ENCODE measurements around the gene GALNT9.
"Not testable (repeated sequence)": the region's sequence is repeated elsewhere in the genome, so short reads cannot be mapped to it uniquely, and the experiment has no call there.

GALNT9 gene

DNA sequence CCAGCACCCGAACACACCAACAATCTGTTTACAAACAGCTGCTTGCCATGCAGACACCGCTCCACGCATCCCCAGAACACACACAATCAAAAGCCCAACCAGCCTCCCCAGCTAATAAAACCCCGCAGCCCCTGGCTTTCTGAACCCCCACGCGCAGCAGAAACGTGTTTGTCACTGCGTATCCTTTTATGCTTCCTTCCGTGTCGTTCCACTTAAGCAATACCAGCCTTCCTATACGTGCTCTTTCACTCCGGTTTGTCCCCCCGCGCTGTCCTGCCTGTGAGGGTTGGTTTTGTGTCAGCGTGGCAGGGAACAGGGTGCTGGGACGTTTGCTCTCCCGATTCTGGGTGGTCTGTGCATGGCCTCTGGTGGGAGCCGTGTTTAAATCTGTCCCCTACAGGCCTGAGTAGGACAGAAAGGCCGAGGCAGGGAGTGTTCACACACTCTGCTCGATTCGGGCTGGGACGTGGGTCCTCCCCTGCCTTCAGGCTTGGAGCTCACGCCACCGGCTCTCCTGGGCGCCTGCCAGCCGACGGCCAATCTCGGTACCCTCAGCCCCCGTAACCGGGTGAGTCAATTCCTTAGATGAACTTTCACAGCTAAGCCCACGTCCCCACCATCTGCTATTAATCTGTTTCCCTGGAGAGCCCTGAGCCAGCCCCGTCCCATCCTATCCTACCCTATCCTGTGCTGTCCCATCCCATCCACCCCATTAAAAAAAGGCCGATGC lies 125.2 kb downstream of the GALNT9 start:
- in situ Hi-C loops (cut with HindIII; ENCODE audit: low sequenced_read_pairs), result no loop called here

DNA sequence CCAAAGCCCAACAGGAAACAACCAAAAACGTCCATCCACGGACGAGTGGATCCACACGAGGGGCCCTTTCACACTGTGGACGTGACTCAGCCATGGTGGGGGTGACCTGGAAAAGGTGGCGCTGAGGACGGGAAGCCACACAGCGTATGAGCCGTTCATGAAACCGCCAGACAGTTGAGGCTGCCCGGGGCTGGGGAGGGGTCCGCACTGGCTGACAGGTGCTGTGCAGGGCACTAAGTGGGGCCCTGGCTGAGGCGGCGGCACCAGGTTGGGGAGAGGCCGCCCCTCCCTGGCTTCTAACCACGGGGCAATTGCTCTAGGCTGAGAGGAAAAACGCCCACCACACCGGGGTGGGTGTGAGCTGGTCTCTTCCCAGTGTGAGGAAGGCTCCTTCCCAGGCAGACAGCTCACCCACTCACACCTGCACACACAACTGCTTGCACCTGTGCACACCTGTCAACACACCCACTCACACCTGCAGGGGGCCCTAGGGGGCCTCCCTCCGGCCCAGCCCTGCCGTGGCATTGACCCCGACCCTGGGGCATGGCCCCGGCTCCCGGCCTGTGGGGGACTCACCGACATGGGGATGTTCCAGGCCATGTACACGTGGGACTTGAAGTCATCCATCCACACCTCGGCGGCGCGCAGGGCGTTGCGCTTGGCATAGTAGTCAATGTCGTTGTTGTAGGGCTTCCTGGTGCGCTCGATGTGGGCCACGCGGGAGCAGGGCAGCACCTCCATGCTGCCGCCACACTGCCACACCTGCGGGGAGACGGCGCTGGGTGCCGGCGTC lies 126.3 kb downstream of the GALNT9 start:
- in situ Hi-C loops (cut with HindIII; ENCODE audit: low sequenced_read_pairs), result no loop called here

DNA sequence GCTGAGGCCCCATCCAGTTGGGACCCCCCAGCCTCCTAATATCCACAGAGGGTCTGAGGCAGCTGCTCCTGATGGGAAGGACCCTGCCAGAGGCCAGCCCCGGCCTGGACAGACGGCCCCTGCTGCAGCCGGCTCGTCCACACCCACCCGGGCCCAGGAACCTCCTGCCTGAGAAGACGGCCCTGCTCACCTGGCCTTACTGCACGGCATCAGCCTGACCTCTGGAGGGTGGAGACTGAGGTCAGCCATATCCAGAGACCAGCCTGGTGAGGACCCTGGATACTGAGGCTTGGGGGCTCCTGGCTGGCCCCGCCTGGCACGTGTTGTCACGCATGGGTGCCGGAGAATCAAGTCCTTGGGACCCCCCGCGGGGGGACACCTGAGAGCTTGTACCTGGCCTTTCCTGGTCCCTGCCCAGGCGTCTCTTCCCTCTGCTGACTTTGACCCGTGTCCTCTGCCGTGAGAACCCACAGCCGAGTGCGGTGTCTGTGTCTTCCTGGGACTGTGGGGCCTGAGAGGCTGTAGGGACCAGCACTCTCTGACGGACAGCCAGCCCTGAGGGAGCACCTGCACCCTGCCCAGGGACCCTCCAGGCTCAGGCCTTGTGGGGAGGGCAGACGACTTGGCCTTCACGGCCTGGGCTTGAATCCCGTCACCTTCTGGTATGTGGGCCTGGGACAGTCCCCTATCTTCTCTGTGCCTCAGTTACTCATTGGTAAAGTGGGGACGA lies 127.8 kb downstream of the GALNT9 start:
- in situ Hi-C loops (cut with HindIII; ENCODE audit: low sequenced_read_pairs), result no loop called here

DNA sequence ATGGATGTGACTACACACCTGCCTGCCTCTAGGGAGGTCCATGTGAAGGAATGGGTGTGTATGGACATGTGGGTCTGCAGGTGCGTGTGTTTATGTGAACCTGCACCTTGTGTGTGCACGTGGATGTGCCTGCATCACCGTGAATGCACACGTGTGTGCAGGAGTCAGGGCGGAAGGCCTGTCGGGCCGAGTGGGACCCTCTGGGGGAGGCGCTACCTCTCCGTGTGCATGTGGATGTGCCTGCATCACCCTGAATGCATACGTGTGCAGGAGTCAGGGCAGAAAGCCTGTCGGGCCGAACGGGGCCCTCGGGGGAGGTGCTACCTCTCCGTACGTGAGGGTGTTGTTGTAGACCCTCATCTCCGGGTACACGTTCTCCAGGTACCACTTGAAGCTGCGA lies 128.6 kb downstream of the GALNT9 start:
- in situ Hi-C loops (cut with HindIII; ENCODE audit: low sequenced_read_pairs), result no loop called here

DNA sequence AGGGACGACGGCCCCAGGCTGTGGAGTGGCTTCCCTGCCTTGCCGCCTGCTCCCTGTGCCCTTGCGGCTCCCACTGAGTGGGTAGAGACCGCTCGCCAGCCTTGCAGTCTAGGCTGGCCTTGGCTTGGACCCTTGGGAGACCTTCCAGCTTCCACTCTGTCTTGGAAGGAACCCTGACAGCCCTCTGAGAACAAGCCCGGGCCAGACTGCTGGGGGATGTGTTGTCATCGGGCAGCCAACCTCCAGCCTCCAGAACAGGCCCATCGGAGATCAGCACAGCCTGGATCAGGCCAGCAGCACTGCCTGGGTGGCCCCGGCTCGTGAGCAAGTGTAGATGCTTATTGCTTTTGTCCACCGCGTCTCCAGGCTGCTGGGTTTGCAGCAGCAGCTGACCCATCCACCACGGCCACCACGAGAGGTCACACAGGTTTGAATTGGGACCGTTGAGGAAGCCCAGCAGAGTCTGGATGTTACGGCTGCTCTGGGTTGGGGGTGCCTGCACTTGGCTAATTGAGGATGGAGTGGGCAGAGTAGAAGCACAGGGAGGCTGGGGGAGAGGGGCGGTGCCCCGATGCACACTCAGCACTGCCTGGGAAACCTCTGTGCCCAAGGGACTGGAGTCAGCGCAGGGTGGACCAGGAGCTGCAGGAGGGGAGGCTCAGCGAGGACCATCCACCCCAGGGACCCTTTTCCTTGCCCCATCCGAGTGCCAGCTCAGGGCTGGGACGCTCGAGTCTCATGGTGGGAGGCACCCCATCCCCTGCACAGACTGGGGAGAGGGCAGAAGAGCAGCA lies 129.7 kb downstream of the GALNT9 start:
- in situ Hi-C loops (cut with HindIII; ENCODE audit: low sequenced_read_pairs), result no loop called here

DNA sequence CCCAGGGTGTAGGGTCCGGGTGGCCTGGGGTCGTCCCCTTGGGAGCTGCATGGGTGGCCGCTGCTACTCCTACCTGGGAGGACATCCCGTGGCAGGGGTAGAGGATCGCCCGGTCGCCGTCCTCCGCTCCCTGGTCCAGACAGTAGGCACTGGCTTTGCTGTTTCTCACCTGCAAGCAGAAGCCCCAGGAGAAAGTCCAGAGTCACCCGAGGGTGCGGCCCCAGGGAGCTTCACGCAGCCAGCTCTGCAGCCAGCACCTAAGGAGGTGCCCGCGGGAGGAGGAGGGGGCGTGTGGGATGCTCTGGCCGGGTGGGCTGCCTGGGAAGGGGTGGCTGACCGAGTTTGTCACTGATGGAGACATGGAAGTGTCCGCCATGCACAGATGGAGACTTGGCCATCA lies 130.3 kb downstream of the GALNT9 start:
- in situ Hi-C loops (cut with HindIII; ENCODE audit: low sequenced_read_pairs), result no loop called here

DNA sequence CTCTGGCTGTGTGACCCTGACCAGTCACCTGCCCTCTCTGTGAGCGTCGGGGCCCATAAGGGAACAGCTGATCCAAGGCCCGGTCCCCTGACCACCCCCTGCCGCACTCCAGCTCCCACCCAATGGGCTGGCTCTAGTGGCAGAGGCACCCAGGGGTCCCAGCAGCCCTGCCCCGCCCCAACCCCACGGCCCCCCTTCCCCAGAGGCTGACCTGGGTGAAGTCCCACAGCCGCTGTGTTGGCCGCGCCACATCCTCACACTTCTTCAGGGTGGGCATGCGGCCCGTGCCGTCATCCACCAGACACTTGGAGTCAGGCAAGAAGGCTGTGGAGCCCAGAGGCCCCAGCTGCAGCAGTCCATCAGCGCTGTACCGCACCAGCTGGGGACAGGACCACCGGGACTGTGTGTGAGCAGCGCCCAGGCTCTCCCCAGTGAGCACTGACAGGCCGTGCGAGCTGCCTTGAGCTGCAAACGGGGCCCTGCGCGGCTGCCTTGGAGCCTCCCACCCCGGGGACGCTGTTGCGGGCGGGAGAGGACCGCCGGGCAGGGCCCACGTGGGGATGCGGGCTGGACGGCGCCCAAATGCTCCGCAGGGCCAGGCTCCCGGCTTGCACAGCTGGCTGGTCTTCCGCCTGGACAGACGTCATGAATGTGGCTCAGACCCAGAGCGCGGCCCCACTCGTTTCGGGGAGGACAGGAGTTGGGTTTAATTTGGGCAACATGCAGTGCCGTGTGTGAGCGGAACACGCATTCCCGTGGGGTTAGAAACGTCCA lies 131.6 kb downstream of the GALNT9 start:
- in situ Hi-C loops (cut with HindIII; ENCODE audit: low sequenced_read_pairs), result no loop called here

DNA sequence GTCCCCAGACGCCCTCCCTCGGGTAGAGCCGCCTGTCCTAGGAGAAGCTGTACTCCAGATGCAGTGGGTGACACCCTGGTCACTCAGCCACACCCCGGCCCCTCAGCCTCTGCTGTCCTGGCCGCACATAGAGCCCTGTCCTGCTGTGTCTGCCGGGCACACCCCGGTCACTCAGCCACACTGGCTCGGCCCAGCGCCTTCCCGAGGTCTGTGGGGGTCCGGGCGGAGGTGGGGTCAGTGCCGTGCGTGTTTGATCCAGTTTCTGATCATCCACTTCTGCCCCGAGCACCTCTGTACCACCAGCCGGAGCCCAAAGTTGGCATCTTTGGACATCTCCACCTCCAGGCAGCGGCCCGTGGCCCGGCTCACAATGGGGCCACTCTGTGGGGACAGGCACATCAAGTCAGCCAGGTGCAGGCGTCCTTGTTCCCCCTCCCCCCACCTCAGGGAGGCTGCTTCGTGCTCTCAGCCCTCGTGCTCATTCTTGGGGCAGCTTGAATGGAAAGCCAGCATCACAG lies 132.5 kb downstream of the GALNT9 start:
- in situ Hi-C loops (cut with HindIII; ENCODE audit: low sequenced_read_pairs), result no loop called here

DNA sequence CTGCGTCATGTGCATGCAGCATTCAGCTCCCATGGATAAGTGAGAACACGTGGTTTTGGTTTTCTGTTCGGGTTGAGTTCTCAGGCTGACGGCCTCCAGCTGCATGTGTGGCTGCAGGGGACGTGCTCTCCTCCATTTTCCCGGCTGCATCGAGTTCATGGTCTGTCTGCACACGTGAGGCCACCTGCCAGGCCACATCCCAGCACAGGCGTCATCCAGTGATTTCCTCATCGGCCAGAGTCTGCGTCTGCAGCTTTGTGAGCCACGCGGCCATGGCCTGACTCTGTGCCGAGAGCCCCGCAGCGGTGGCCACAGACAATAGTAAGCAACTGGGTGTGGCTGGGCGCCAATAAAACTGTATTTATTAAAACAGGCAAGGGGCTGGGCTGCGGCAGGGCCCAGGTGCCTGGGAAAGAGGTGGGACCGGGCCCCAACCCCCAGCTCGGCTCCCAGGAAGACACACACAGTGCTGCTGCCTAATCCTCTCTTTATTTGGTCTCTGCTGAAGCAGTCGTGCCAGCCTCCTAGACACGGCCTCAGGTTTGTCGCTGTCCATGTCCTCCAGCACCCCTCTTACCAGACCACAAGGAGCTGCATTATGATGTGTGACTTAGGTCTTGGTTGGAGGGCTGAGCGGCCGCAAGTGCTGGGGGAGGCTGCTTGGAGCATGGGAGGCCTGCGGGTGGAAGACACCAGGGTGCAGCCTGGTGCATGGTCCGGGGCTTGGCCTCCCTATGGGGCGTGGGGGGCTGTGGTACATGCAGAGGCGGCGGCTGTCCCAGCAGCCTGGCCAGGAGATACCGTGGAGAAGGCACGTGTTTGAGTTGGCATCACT lies 133.1 kb downstream of the GALNT9 start:
- in situ Hi-C loops (cut with HindIII; ENCODE audit: low sequenced_read_pairs), result no loop called here

DNA sequence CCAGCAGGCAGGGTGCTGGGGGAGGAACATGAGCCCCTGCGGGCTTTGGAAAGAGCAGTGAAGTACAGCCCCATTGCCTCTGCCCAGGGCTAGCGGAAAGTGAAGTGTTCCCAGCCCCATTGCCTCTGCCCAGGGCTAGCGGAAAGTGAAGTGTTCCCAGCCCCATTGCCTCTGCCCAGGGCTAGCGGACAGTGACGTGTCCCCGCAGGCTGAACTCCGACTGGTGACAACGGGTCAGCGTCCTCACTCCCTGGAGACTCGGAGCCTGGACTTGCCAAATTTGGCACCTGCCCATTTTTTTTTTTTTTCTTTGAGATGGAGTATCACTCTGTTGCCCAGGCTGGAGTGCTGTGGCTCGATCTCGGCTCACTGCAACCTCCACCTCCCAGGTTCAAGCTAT lies 134.1 kb downstream of the GALNT9 start:
- in situ Hi-C loops (cut with HindIII; ENCODE audit: low sequenced_read_pairs), result not testable (repeated sequence)

DNA sequence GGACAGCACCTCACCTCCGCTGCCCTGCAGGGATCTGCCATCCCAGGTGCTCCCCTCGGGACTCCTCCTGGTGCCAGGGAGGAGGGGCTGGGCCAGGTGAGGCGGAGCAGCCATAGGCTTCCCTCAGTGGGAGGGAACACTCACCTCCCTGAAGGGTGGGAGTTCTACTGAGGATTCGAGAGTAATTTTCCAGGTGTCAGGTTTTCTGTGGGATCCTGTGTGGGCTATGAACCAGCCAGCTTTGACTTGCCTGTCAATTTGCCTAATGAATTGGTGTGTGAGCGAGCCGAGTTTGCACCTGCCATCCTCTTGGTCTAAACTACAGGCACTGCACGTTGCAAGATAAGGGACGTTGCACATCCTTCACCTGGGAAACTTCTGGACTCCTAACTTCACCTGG lies 134.8 kb downstream of the GALNT9 start:
- in situ Hi-C loops (cut with HindIII; ENCODE audit: low sequenced_read_pairs), result no loop called here

DNA sequence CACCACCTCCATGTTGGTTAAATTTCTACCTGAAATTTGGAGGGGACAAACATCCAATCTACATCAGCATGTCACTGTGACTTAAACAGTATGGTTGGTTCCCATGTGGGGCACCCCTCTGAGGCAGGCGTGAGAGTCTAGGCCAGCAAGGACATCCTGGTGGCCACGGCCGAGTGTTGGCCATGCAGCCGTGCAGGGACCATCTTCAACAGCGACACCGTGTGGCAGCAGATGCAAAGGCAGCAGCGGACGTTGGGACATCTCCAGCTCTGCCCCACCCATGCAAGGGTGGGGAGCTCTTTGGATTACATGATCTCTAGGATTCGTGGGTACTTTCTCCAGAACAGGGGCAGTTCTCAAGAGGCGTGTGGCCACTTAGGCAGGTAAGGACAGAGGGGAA lies 135.3 kb downstream of the GALNT9 start:
- in situ Hi-C loops (cut with HindIII; ENCODE audit: low sequenced_read_pairs), result no loop called here

DNA sequence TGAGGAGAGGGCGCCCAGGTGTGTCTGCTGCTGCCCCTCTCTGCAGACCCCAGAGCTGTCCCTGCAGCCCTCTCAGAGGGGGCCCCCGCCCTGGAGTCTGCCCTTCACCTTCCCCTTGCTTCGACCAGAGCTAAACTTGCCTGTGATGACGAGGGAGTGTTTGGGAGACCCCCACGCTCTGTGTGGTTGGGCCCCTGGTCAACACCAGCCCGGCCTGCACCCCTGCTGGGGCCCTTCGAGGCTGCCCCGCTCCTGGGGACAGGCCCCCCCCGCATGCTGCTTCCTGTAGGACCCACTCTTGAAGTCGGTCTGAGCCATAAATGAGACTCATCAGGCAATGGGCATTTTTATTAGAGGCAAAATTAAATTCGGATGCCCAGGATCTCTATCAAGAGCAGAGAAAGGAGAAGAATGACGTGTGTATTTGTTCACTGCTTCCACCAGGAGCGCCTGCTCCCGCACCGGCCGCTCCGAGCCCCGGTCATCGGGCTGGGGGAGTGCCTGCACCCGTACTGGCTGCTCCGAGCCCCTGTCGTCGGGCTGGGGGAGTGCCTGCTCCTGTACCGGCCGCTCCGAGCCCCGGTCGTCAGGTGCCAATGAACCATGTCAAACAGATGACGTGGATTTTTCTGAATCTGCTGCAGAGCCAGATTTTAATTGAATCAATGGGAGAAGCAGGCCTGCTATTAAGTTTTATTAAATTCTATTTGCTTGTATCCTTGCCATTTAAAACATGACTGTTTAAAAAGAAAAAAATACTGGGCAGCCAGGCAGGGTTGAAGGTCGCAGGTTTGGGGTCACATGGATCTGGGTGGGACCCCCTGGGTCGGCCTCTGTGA lies 137.5 kb downstream of the GALNT9 start:
- in situ Hi-C loops (cut with HindIII; ENCODE audit: low sequenced_read_pairs), result no loop called here

DNA sequence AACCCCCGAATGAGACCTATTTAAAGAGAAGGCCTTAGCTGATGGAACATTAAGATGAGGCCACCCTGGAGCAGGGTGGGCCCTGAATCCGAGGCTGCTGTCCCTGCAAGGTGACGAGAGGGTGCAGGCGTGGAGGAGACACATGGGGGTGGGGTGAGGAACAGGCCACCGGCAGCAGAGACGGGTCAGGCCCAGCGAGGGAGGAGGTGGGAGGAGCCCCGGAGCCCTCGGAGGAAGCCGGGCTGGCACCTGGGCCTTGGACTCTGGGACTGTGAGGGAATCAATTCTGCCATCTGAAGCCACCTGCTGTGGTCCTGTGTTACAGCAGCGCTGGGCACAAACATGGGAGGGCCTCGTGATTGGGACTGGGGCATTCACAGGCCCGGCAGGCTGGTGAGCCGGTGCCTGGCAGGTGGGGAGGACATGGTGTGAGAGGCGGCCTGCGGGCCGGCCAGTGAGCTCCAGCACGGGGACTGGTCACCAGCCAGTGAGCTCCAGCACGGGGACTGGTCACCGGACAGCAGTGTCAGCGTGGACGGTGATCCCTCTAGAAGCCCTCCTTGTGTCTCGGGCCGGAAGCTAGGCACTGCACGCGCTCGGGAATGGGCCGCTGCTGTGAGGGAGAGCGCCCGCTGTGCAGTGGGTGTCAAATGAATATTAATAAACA lies 138.4 kb downstream of the GALNT9 start:
- in situ Hi-C loops (cut with HindIII; ENCODE audit: low sequenced_read_pairs), result no loop called here

DNA sequence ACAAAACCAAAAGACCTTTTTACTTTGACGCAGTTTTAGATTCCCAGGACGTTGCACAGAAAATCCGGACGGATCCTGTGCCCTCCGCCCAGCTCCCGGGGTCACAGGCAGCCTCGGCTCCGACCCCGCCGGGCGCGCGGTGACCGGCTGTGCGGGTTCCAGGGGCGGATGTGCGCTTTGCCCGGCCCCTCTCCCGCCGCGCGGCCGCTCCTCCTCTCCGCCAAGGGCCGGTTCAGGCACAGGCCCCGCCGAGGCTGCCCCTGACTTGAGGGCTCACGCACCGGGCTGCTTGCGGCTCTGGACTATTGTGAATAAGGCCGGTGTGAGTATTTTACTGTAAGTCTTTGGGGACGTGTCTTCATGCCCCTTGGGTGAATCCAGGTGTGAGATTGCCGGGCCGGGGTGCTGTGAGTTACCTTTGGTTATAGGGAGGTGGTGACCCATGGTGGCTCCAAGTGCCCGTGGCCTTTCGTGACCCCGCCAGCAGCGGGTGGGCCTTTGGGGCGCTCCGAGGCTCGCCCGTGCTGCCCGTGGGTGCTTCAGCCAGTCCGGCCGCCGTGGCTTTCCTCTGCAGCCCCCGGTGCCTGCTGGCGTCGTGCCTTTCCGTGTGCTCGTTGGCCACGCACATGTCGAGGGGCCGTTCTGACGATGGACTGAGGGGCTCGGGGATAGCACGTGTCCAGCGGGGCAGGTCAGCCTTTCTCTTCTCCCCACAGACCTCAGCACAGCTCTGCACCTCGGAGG lies 139.2 kb downstream of the GALNT9 start:
- in situ Hi-C loops (cut with HindIII; ENCODE audit: low sequenced_read_pairs), result no loop called here

DNA sequence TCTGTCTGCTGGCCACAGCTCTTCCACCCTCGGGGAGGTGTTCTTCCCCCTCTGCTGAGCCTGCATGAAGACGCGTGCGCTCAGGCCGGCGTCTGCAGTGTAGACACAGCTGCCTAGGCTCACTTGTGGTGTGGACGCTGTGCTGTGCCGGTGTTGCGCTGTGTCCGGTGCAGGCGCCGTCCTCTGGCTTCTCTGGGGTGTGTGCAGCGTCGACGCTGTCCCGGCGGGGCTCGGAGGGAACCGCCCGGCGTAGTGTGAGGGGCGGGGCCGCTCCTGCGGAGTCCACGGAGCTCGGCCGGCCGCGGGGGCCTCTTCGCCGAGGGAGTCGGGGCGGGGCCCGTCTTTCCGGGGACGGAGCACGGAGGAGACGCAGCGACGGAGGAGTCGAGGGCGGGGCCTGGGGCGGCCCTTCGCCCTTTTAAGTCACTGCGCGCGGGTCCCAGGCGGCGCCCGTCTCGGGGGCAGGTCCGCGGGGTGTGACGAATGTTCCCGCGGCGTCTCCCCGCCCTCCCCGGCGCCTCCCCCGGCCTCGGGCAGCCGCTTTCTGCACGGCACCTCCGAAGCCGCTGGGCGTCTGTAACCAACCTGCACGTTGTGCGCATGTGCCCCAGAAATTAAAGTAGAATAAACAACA lies 139.9 kb downstream of the GALNT9 start:
- in situ Hi-C loops (cut with HindIII; ENCODE audit: low sequenced_read_pairs), result no loop called here

DNA sequence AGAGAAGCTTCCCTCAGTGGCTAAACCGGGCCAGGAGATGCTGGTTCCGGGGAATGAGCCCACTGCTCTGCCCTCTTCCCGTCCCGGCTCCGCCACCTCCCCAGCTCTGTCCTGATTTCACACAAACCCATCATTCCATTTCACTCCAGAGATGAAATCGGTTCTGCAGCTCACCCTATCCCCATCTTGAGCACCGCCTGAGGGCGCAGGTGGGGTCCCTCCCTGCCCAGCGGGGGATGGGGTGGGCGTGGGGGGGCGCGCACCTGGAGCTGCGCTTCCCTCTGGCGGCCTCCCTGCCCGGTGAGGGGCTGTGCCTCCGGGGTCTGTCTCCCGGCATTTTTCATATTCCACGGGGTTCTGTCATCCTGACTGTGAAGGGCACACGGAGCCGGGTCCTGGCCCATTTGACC lies 140.5 kb downstream of the GALNT9 start:
- in situ Hi-C loops (cut with HindIII; ENCODE audit: low sequenced_read_pairs), result no loop called here

Data from DLD1 (cell line).